ENCODE data around the gene SLC12A7.

- TF ChIP-seq CTCF (IDR thresholded peaks at IDR 0.05) (no peak), FOXP1 (CRISPR knock-in tag; IDR thresholded peaks at IDR 0.05; ENCODE audit: borderline replicate concordance) (no peak), USF2 (CRISPR knock-in tag; IDR thresholded peaks at IDR 0.05) (no peak), NFE2L1 (CRISPR knock-in tag; IDR thresholded peaks at IDR 0.05) (no peak), FOXP4 (CRISPR knock-in tag; IDR thresholded peaks at IDR 0.05) (no peak), ATF2 (CRISPR knock-in tag; IDR thresholded peaks at IDR 0.05; ENCODE audit: borderline replicate concordance, low read depth) (no peak), USF1 (CRISPR knock-in tag; IDR thresholded peaks at IDR 0.05) (no peak), SMAD3 (CRISPR knock-in tag; IDR thresholded peaks at IDR 0.05; ENCODE audit: borderline replicate concordance) (no peak), PREB (CRISPR knock-in tag; IDR thresholded peaks at IDR 0.05; ENCODE audit: borderline replicate concordance) (no peak), ERG (CRISPR knock-in tag; IDR thresholded peaks at IDR 0.05) (no peak), E2F1 (CRISPR knock-in tag; IDR thresholded peaks at IDR 0.05) (no peak), TEAD4 (CRISPR knock-in tag; IDR thresholded peaks at IDR 0.05) (no peak), MAX (CRISPR knock-in tag; IDR thresholded peaks at IDR 0.05) (no peak)
Observed at GRCh38 chr5:1012313-1012841, 99.5 kb downstream of the SLC12A7 start.
